Neural progenitor cell (in vitro differentiated cells): ENCODE results near the gene PTPRK. TPM values are rescaled to one million over a fixed set of nuclear protein-coding genes. Genes with fewer than 3 reads are reported as not detected.

Experiments
- DNase-seq: peaks from one replicate; pipeline ENCODE4 v3.0.0-alpha.2; 2016; ENCODE audit warnings: low spot score
- H2AFZ ChIP-seq: fragments of 200-600 bp; sonication (generic); replicated peaks from 2 replicates; pipeline ENCODE4 v1.6.1; 2016; ENCODE audit warnings: antibody characterized with exemption
- H3F3A ChIP-seq: fragments of 200-600 bp; sonication (generic); 2 replicates; pipeline ENCODE4 v1.6.1; 2016; ENCODE audit warnings: antibody characterized with exemption, low read depth
- H3K27ac ChIP-seq: fragments of 200-600 bp; sonication (generic); 2 replicates; pipeline ENCODE4 v1.5.1; 2016; ENCODE audit warnings: mild to moderate bottlenecking
- H3K27me3 ChIP-seq: fragments of 200-600 bp; sonication (generic); 2 replicates; pipeline ENCODE4 v1.6.1; 2016; ENCODE audit warnings: mild to moderate bottlenecking, moderate library complexity
- H3K36me3 ChIP-seq: fragments of 200-600 bp; sonication (generic); 2 replicates; pipeline ENCODE4 v1.5.1; 2016
- H3K4me1 ChIP-seq: fragments of 200-600 bp; sonication (generic); 2 replicates; pipeline ENCODE4 v1.6.1; 2016; ENCODE audit warnings: mixed run types
- H3K4me2 ChIP-seq: fragments of 200-600 bp; sonication (generic); 2 replicates; pipeline ENCODE4 v1.6.1; 2016
- H3K4me3 ChIP-seq: fragments of 200-600 bp; sonication (generic); 2 replicates; pipeline ENCODE4 v1.5.1; 2016
- H3K79me2 ChIP-seq: fragments of 200-600 bp; sonication (generic); 2 replicates; pipeline ENCODE4 v1.6.1; 2016; ENCODE audit warnings: low read depth
- H3K9ac ChIP-seq: fragments of 200-600 bp; sonication (generic); 2 replicates; pipeline ENCODE4 v1.6.1; 2016
- H3K9me3 ChIP-seq: fragments of 200-600 bp; sonication (generic); 2 replicates; pipeline ENCODE4 v1.5.1; 2016; ENCODE audit warnings: low read depth
- H4K20me1 ChIP-seq: fragments of 200-600 bp; sonication (generic); 2 replicates; pipeline ENCODE4 v1.6.1; 2016; ENCODE audit warnings: low read depth
- H3K27ac Mint-ChIP-seq: 3 replicates; pipeline ENCODE4 v1.8.0; 2021; ENCODE audit warnings: mixed read lengths
- H3K27me3 Mint-ChIP-seq: 2 replicates; pipeline ENCODE4 v1.8.0; 2022; ENCODE audit warnings: low read depth, mild to moderate bottlenecking, inconsistent platforms, moderate library complexity, mixed read lengths; ENCODE audit not compliant: insufficient read depth
- H3K36me3 Mint-ChIP-seq: 3 replicates; pipeline ENCODE4 v1.8.0; 2021; ENCODE audit warnings: mixed read lengths
- H3K4me1 Mint-ChIP-seq: 3 replicates; pipeline ENCODE4 v1.8.0; 2021; ENCODE audit warnings: mixed read lengths
- H3K4me3 Mint-ChIP-seq: 3 replicates; pipeline ENCODE4 v1.8.0; 2021; ENCODE audit warnings: mild to moderate bottlenecking, moderate library complexity, mixed read lengths
- H3K9me3 Mint-ChIP-seq: 3 replicates; pipeline ENCODE4 v1.8.0; 2020; ENCODE audit warnings: mixed read lengths
- EZH2 ChIP-seq: fragments of 200-600 bp; sonication (generic); IDR thresholded peaks from 2 replicates; pipeline ENCODE4 v1.6.1; 2017; ENCODE audit warnings: antibody characterized with exemption, mild to moderate bottlenecking, moderate library complexity
- EZH2phosphoT487 ChIP-seq: fragments of 200-600 bp; sonication (generic); IDR thresholded peaks from 2 replicates; pipeline ENCODE4 v1.6.1; 2017; ENCODE audit warnings: antibody characterized with exemption
- total RNA-seq: library from RNA; depleted of rRNA; stranded (reverse); fragments of >200 nt; gene quantifications from 2 replicates; pipeline ENCODE4 v1.2.3, GENCODE V29; 2015; ENCODE audit warnings: low replicate concordance
- TF ChIP-seq, protein P1 (sequence below): fragments of 200-600 bp; sonication (generic); IDR thresholded peaks from 2 replicates; pipeline ENCODE4 v1.5.1; 2017; ENCODE audit warnings: antibody characterized with exemption, mild to moderate bottlenecking

PTPRK gene
- total RNA-seq, 1 donor from 2014 or later = 35.0 TPM

DNA sequence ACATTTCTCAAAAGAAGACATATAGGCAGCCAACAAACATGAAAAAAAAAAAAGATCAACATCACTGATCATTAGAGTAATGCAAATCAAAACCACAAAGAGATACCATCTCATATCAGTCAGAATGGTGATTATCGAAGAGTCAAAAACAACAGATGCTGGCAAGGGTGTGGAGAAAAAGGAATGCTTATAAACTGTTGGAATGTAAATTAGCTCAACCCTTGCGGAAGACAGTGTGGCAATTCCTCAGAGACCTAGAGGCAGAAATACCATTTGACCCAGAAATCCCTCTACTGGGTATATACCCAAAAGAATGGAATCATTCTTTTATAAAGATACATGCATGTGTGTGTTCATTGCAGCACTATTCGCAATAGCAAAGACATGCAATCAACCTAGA lies 315.8 kb downstream of the PTPRK start:
- Mint-ChIP-seq H3K4me1 (no peaks in the 10 kb centered on the region), H3K36me3 (peaks cover 6% of the 10 kb centered on the region), H3K4me3 (no peak overlapping the region), H3K27ac (no peak overlapping the region), H3K9me3 (peaks cover 6% of the 10 kb centered on the region), H3K27me3 (peaks cover 2% of the 10 kb centered on the region)
- H3K36me3 ChIP-seq = no peaks in the 10 kb centered on the region
- no peak overlapping the region for H2AFZ ChIP-seq
- no peaks in the 10 kb centered on the region for H3K27me3 ChIP-seq
- no peaks in the 10 kb centered on the region for H3K79me2 ChIP-seq
- H3F3A ChIP-seq = no peaks in the 10 kb centered on the region
- no peaks in the 10 kb centered on the region for H4K20me1 ChIP-seq
- no peak overlapping the region for H3K4me3 ChIP-seq
- DNase-seq = no peak
- no peaks in the 10 kb centered on the region for H3K4me1 ChIP-seq
- TF ChIP-seq, protein P1, sequence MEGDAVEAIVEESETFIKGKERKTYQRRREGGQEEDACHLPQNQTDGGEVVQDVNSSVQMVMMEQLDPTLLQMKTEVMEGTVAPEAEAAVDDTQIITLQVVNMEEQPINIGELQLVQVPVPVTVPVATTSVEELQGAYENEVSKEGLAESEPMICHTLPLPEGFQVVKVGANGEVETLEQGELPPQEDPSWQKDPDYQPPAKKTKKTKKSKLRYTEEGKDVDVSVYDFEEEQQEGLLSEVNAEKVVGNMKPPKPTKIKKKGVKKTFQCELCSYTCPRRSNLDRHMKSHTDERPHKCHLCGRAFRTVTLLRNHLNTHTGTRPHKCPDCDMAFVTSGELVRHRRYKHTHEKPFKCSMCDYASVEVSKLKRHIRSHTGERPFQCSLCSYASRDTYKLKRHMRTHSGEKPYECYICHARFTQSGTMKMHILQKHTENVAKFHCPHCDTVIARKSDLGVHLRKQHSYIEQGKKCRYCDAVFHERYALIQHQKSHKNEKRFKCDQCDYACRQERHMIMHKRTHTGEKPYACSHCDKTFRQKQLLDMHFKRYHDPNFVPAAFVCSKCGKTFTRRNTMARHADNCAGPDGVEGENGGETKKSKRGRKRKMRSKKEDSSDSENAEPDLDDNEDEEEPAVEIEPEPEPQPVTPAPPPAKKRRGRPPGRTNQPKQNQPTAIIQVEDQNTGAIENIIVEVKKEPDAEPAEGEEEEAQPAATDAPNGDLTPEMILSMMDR = no peak
- TF ChIP-seq EZH2phosphoT487 (no peak), EZH2 (no peak)
- H3K9me3 ChIP-seq = no peaks in the 10 kb centered on the region
- no peak overlapping the region for H3K27ac ChIP-seq
- no peak overlapping the region for H3K4me2 ChIP-seq
- no peak overlapping the region for H3K9ac ChIP-seq

DNA sequence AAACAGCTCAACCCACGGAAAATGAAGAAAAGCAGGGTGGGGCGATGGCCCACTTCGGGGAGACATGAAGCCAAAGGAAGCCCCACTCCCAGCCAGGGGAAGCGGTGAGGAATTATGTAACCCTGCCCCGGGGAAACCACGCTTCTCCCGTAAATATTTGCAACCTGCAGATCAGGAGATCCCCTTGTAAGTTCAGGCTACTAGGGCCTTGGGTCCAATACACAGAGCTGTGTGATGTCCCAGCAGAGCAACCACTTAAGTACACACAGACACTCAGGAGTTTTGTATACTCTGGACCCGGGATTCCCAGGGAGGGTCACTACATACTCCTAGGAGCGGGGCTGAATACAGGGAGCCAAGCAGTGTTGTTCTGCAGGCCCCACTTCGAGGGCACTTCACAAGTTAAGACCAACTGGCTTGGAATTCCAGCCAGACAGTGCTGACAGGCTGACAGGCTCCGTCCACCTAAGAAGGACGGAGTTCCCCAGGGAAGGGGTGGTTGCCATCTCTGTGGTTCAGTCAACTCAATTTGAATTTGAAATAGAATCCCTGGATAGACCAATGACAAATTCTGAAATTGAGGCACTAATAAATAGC lies 318.1 kb downstream of the PTPRK start:
- Histone ChIP-seq H3K27me3 (no peaks in the 10 kb centered on the region), H3K79me2 (no peaks in the 10 kb centered on the region), H3K4me3 (no peak overlapping the region), H3K9me3 (no peaks in the 10 kb centered on the region), H3F3A (no peaks in the 10 kb centered on the region), H2AFZ (no peak overlapping the region), H3K36me3 (no peaks in the 10 kb centered on the region), H4K20me1 (no peaks in the 10 kb centered on the region), H3K4me1 (no peaks in the 10 kb centered on the region), H3K9ac (no peak overlapping the region), H3K27ac (no peak overlapping the region), H3K4me2 (no peak overlapping the region)
- no peak for DNase-seq
- peaks cover 6% of the 10 kb centered on the region for H3K36me3 Mint-ChIP-seq
- TF ChIP-seq EZH2phosphoT487 = no peak
- no peak for TF ChIP-seq EZH2
- TF ChIP-seq, protein P1 = no peak
- peaks cover 6% of the 10 kb centered on the region for H3K9me3 Mint-ChIP-seq
- H3K27me3 Mint-ChIP-seq = peaks cover 2% of the 10 kb centered on the region
- no peak overlapping the region for H3K4me3 Mint-ChIP-seq
- H3K4me1 Mint-ChIP-seq = no peaks in the 10 kb centered on the region
- H3K27ac Mint-ChIP-seq = no peak overlapping the region

DNA sequence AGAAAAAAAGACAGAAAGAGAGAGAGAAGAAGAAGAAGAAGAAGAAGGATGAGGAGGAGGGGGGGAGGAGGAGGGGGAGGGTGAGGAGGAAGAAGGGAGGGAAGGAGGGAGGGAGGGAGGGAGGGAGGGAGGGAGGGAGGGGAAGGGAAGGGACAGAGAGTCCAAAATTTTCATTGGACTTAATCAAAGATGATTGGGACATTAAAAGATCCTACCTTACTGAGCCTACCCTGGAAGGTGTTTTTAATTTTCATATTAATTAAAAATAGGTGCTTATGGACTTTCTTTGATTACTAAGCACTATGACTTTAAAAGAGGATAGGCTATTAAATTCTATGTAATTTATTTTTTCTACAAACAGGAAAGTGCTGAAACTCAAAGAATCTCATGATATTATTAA lies 319.6 kb downstream of the PTPRK start:
- Histone ChIP-seq H3K9ac (no peak overlapping the region), H3K36me3 (no peaks in the 10 kb centered on the region), H3F3A (no peaks in the 10 kb centered on the region), H3K79me2 (no peaks in the 10 kb centered on the region), H3K4me2 (no peak overlapping the region), H4K20me1 (no peaks in the 10 kb centered on the region), H3K27me3 (no peaks in the 10 kb centered on the region), H3K9me3 (no peaks in the 10 kb centered on the region), H3K27ac (no peak overlapping the region), H2AFZ (no peak overlapping the region), H3K4me1 (no peaks in the 10 kb centered on the region), H3K4me3 (no peak overlapping the region)
- peaks cover 6% of the 10 kb centered on the region for H3K9me3 Mint-ChIP-seq
- peaks cover 2% of the 10 kb centered on the region for H3K27me3 Mint-ChIP-seq
- peaks cover 6% of the 10 kb centered on the region for H3K36me3 Mint-ChIP-seq
- no peak for DNase-seq
- TF ChIP-seq, protein P1 = no peak
- TF ChIP-seq EZH2phosphoT487 (no peak), EZH2 (no peak)
- H3K4me1 Mint-ChIP-seq = no peaks in the 10 kb centered on the region
- no peak overlapping the region for H3K27ac Mint-ChIP-seq
- no peak overlapping the region for H3K4me3 Mint-ChIP-seq
